Ishikawa (cell line): Measurements from ENCODE around the gene CCDC9B.

Experiments
- CEBPB ChIP-seq: IDR thresholded peaks from 2 replicates; pipeline ENCODE4 v1.6.1; 2012
- CREB1 ChIP-seq: IDR thresholded peaks from 2 replicates; pipeline ENCODE4 v1.6.1; 2012; ENCODE audit warnings: low read depth
- EP300 ChIP-seq: IDR thresholded peaks from 2 replicates; pipeline ENCODE4 v1.6.1; 2012; ENCODE audit warnings: borderline replicate concordance
- FOXM1 ChIP-seq: IDR thresholded peaks from 2 replicates; pipeline ENCODE4 v1.6.1; 2012; ENCODE audit warnings: low read depth, borderline replicate concordance
- MAX ChIP-seq: IDR thresholded peaks from 2 replicates; pipeline ENCODE4 v1.6.1; 2012
- RAD21 ChIP-seq: IDR thresholded peaks from 2 replicates; pipeline ENCODE4 v1.6.1; 2012; ENCODE audit warnings: low read depth
- TAF1 ChIP-seq: IDR thresholded peaks from 2 replicates; pipeline ENCODE4 v1.6.1; 2012; ENCODE audit warnings: low read depth, mild to moderate bottlenecking
- TEAD4 ChIP-seq: IDR thresholded peaks from 2 replicates; pipeline ENCODE4 v1.6.1; 2012
- USF1 ChIP-seq: IDR thresholded peaks from 2 replicates; pipeline ENCODE4 v1.6.1; 2012
- YY1 ChIP-seq: IDR thresholded peaks from 2 replicates; pipeline ENCODE4 v1.6.1; 2012; ENCODE audit warnings: low read depth
- TF ChIP-seq, protein P1 (sequence below): IDR thresholded peaks from 2 replicates; pipeline ENCODE4 v1.6.1; 2012; ENCODE audit warnings: low read depth, mild to moderate bottlenecking

DNA sequence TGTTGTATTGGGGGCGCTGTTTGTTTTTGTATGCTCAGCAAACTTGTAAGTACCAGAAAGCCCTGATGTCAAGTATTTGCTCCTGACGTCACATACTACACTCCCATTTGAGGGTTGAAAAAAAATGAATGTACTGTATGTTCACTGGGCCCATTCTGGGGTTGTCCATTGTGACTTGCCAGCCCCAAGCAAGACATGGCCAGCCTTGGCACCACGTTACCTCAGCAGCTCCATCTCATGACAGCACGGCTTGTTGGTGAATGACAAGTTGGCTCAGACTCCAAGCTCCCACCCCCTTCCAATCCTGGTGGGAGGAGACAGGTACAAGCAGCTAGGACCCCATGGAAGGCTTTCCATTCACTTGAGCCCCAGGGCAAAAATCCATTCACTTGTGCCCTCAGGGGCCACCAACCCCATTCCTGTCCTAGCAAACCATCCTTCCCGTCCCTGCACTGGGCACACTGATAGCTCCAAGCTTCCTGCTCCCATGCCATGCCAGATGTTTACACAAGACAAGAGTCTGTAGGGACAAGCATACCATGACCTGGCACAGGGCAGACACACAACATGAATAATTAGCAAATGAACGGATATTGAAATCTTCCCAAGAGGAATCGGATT lies 11.7 kb upstream of the CCDC9B start:
- no peak for TF ChIP-seq TAF1
- no peak for TF ChIP-seq CREB1
- TF ChIP-seq FOXM1: no peak
- TF ChIP-seq EP300: no peak
- TF ChIP-seq, protein P1, sequence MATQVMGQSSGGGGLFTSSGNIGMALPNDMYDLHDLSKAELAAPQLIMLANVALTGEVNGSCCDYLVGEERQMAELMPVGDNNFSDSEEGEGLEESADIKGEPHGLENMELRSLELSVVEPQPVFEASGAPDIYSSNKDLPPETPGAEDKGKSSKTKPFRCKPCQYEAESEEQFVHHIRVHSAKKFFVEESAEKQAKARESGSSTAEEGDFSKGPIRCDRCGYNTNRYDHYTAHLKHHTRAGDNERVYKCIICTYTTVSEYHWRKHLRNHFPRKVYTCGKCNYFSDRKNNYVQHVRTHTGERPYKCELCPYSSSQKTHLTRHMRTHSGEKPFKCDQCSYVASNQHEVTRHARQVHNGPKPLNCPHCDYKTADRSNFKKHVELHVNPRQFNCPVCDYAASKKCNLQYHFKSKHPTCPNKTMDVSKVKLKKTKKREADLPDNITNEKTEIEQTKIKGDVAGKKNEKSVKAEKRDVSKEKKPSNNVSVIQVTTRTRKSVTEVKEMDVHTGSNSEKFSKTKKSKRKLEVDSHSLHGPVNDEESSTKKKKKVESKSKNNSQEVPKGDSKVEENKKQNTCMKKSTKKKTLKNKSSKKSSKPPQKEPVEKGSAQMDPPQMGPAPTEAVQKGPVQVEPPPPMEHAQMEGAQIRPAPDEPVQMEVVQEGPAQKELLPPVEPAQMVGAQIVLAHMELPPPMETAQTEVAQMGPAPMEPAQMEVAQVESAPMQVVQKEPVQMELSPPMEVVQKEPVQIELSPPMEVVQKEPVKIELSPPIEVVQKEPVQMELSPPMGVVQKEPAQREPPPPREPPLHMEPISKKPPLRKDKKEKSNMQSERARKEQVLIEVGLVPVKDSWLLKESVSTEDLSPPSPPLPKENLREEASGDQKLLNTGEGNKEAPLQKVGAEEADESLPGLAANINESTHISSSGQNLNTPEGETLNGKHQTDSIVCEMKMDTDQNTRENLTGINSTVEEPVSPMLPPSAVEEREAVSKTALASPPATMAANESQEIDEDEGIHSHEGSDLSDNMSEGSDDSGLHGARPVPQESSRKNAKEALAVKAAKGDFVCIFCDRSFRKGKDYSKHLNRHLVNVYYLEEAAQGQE: no peak
- no peak for TF ChIP-seq RAD21
- no peak for TF ChIP-seq MAX
- no peak for TF ChIP-seq YY1
- TF ChIP-seq TEAD4: no peak
- no peak for TF ChIP-seq CEBPB
- TF ChIP-seq USF1: no peak
